ENCODE results near the gene PLCL1. TPM values are rescaled to one million over a fixed set of nuclear protein-coding genes. Genes with fewer than 3 reads are reported as not detected.

Gene PLCL1
- total and polyA plus RNA-seq, 10 of the 15 experiments (the other 5 are each of a cell fraction or from before 2014, with no cell fraction given), result 0.03 to 1.5 (median 0.22) TPM

DNA sequence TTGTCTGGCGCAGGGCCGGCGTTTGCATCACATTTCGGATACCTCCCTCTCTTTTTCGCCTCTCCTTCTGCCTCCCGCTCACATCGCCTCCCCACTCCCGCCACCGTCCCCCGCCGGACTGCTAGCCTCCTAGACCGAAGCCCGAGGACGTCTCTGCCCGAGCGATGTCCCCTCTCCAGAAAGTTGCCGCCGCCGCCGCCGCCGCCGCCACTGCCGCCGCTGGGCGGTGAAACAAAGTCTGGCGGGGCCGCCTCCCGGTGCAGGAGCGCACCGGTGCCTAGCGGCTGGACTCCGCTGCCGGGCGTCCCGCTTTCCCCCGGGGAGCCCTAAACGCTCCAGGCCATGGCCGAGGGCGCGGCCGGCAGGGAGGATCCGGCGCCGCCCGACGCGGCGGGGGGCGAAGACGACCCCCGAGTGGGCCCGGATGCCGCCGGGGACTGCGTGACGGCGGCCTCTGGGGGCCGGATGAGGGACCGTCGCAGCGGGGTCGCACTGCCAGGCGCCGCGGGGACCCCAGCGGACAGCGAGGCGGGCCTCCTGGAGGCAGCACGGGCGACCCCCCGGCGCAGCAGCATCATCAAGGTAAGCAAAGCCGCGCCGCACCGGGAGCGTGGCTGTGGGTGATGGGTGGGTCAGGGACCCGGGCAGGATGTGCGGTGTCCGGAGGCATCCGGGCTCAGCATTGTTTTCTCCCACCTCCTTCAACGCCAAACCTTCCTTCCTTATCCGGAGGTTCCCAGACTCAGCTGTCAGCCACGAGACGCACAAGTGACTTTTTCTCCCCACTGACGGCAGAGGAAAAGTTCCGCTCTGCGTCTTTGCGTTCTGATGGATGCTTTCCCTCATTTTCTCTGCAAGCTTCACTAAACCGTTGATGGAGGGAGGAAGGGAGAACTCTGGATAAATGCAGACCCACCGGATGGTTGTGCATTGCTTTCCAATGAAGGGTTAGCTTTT lies 643 bp downstream of the PLCL1 start:
- CTCF ChIA-PET, result interaction anchor here (0.5 to 11.1 kb wide), 9 partner anchors 9 to 492 kb away, joined by 3 to 109 read pairs (median 8); no protein-coding TSS in a partner anchor
- in situ Hi-C loops (cut with MboI), result loop anchor here (5.0 kb wide), 2 partner anchors 322 to 487 kb away; no protein-coding TSS in a partner anchor

More for the DNA sequence above, 643 bp downstream of the PLCL1 start:
- Histone ChIP-seq H3K4me3 (peak overlapping the region; percentile 62), H3K9me3 (replicated peaks; ENCODE audit: control insufficient read depth, insufficient read depth, low read length) (no peaks in the 10 kb centered on the region), H3K27me3 (replicated peaks in 1 of 2; ENCODE audit: control insufficient read depth in 2 of 2, insufficient read depth in 2 of 2, low read length in 1 of 2) (peaks cover 4 to 19% of the 10 kb centered on the region in 2 experiments), H3K9ac (ENCODE audit: control insufficient read depth, insufficient read depth, low read length) (no peak overlapping the region), H3K27ac (ENCODE audit: control insufficient read depth, insufficient read depth) (no peak overlapping the region), H3K4me2 (ENCODE audit: control insufficient read depth, insufficient read depth) (peak overlapping the region; percentile 81), H3K36me3 (ENCODE audit: control insufficient read depth in 2 of 2, insufficient read depth in 2 of 2, low read length in 1 of 2) (no peaks in the 10 kb centered on the region), H2AFZ (ENCODE audit: control insufficient read depth, low read depth, low read length) (peak overlapping the region; percentile 77), H3K4me1 (ENCODE audit: control insufficient read depth, insufficient read depth, low read length) (no peaks in the 10 kb centered on the region), H4K20me1 (ENCODE audit: control insufficient read depth, insufficient read depth) (no peaks in the 10 kb centered on the region), H3K79me2 (ENCODE audit: control insufficient read depth, insufficient read depth, low read length) (no peaks in the 10 kb centered on the region)
- ChIA-PET SMC1A (ENCODE audit: uncharacterized antibody, unreplicated experiment) (interaction anchor here (0.7 to 12.2 kb wide), 12 partner anchors 8 to 492 kb away, joined by 3 to 120 read pairs (median 4); no protein-coding TSS in a partner anchor), RAD21 (ENCODE audit: unreplicated experiment) (interaction anchor here (0.6 to 4.9 kb wide), 12 partner anchors 8 to 510 kb away, joined by 3 to 35 read pairs (median 4); no protein-coding TSS in a partner anchor), POLR2A (interaction anchor here (1.0 kb wide), 1 partner anchor 33 kb away, joined by 4 read pairs; no protein-coding TSS in a partner anchor)
- WGBS (ENCODE audit: insufficient coverage, insufficient replicate concordance, low lambda C conversion rate, missing lambda C conversion rate), result 1% methylated on average over 76 of the region's 92 CpGs
- peak; percentile 50 for ATAC-seq
- TF ChIP-seq BHLHE40 (IDR thresholded peaks at IDR 0.05; ENCODE audit: borderline replicate concordance in 1 of 2, low read depth in 2 of 2, low read length in 1 of 2) (peak in 1 of 2 experiments; percentile 15; a peak in 1 of 4 replicates), GATAD2B (conservative IDR thresholded peaks at IDR 0.05; ENCODE audit: low read depth) (peak; percentile 75), SMARCA5 (IDR thresholded peaks at IDR 0.05) (0 out of 2 replicates have a peak, but pooled peaks have one; percentile 12), DPF2 (IDR thresholded peaks at IDR 0.05) (peak; percentile 58; the same call in 1 of the 2 replicates), SUZ12 (IDR thresholded peaks at IDR 0.05; ENCODE audit: unreplicated experiment) (peak; percentile 97), RCOR1 (conservative IDR thresholded peaks at IDR 0.05; ENCODE audit: low read depth, low read length) (no peak), BMI1 (IDR thresholded peaks at IDR 0.05; ENCODE audit: borderline replicate concordance) (0 out of 2 replicates have a peak, but pooled peaks have one; percentile 21), LARP7 (IDR thresholded peaks at IDR 0.05) (0 out of 2 replicates have a peak, but pooled peaks have one; percentile 8), RB1 (IDR thresholded peaks at IDR 0.05; ENCODE audit: borderline replicate concordance) (peak; percentile 30; the same call in 1 of the 2 replicates)
- TF ChIP-seq, protein P1, sequence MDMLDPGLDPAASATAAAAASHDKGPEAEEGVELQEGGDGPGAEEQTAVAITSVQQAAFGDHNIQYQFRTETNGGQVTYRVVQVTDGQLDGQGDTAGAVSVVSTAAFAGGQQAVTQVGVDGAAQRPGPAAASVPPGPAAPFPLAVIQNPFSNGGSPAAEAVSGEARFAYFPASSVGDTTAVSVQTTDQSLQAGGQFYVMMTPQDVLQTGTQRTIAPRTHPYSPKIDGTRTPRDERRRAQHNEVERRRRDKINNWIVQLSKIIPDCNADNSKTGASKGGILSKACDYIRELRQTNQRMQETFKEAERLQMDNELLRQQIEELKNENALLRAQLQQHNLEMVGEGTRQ (IDR thresholded peaks at IDR 0.05; ENCODE audit: borderline replicate concordance, low read depth, low read length), result no peak
- TF ChIP-seq, protein P2, sequence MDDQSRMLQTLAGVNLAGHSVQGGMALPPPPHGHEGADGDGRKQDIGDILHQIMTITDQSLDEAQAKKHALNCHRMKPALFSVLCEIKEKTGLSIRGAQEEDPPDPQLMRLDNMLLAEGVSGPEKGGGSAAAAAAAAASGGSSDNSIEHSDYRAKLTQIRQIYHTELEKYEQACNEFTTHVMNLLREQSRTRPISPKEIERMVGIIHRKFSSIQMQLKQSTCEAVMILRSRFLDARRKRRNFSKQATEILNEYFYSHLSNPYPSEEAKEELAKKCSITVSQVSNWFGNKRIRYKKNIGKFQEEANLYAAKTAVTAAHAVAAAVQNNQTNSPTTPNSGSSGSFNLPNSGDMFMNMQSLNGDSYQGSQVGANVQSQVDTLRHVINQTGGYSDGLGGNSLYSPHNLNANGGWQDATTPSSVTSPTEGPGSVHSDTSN (IDR thresholded peaks at IDR 0.05; ENCODE audit: insufficient replicate concordance, low read depth, low read length), result no peak
- FAIRE-seq, result no peak
- DNase-seq (ENCODE audit: low read depth, low spot score), result no peak
- intact Hi-C loops (cut with micrococcal nuclease; ENCODE audit: unreplicated experiment), result loop anchor here (5.0 kb wide), 2 partner anchors 182 to 202 kb away; no protein-coding TSS in a partner anchor
- no TSS peak for BruUV-seq (replicated peaks)
